MCF 10A (cell line): ENCODE data around the gene KHK. TPM values are rescaled to one million over a fixed set of nuclear protein-coding genes. Genes with fewer than 3 reads are reported as not detected.

Source experiments
- BruUV-seq: library from RNA; stranded (reverse); fragments of 400-500 nt; replicated peaks from 2 replicates; lab custom pipeline; 2021; lab: Mats Ljungman, UMichigan
- CTCF ChIA-PET: fragments of 300-600 bp; sonication (Branson Sonifier 250); formaldehyde crosslinking; extraction: SDS; loops from one replicate; lab custom pipeline; 2021; ENCODE audit warnings: antibody characterized with exemption, inconsistent platforms; lab: Yijun Ruan, JAX
- POLR2A ChIA-PET: fragments of 300-600, 350-650 bp; sonication (Branson Sonifier 250); formaldehyde crosslinking; extraction: SDS; loops from one replicate; lab custom pipeline; 2020; ENCODE audit warnings: antibody characterized with exemption, inconsistent platforms; lab: Yijun Ruan, JAX
- DNase-seq: peaks from one replicate; pipeline ENCODE4 v3.0.0-alpha.2; 2018; ENCODE audit not compliant: unreplicated experiment
- H3K27ac Mint-ChIP-seq: one replicate; pipeline ENCODE4 v1.8.0; 2022; ENCODE audit warnings: mild to moderate bottlenecking, low read depth, mixed read lengths; ENCODE audit not compliant: unreplicated experiment
- H3K27me3 Mint-ChIP-seq: one replicate; pipeline ENCODE4 v1.8.0; 2022; ENCODE audit warnings: mixed read lengths; ENCODE audit not compliant: insufficient read depth, unreplicated experiment
- H3K36me3 Mint-ChIP-seq: one replicate; pipeline ENCODE4 v1.8.0; 2022; ENCODE audit warnings: mild to moderate bottlenecking, moderate library complexity, mixed read lengths; ENCODE audit not compliant: insufficient read depth, unreplicated experiment
- H3K4me1 Mint-ChIP-seq: one replicate; pipeline ENCODE4 v1.8.0; 2022; ENCODE audit warnings: mixed read lengths; ENCODE audit not compliant: insufficient read depth, unreplicated experiment
- H3K4me3 Mint-ChIP-seq: one replicate; pipeline ENCODE4 v1.8.0; 2022; ENCODE audit warnings: mild to moderate bottlenecking, moderate library complexity, mixed read lengths; ENCODE audit not compliant: unreplicated experiment
- H3K9me3 Mint-ChIP-seq: one replicate; pipeline ENCODE4 v1.8.0; 2022; ENCODE audit warnings: mixed read lengths; ENCODE audit not compliant: unreplicated experiment
- intact Hi-C: fragments of 100-400 bp; cut with micrococcal nuclease; formaldehyde crosslinking; loops from 2 replicates; pipeline ENCODE4 v1.14.1; 2022
- total RNA-seq: library from RNA; stranded (reverse); gene quantifications from 2 replicates; pipeline ENCODE4 v1.2.3, GENCODE V29; 2022
- TF ChIP-seq, protein P1 (sequence below): fragments of 200-600 bp; IDR thresholded peaks from one replicate; pipeline ENCODE4 v1.8.0; 2022; ENCODE audit warnings: antibody characterized with exemption, mild to moderate bottlenecking; ENCODE audit not compliant: unreplicated experiment

Gene KHK
- total RNA-seq, 1 experiment from 2014 or later: 2.6 TPM

- peaks cover 21% of the 10 kb centered on the region for H3K36me3 Mint-ChIP-seq
- no peak overlapping the region for H3K27ac Mint-ChIP-seq
- BruUV-seq: no TSS peak
- peaks cover 11% of the 10 kb centered on the region for H3K4me1 Mint-ChIP-seq
- ChIA-PET POLR2A (interaction anchor here (0.6 kb wide), 1 partner anchor 85 kb away, joined by 3 read pairs; no protein-coding TSS in a partner anchor), CTCF (interaction anchor here (0.7 to 1.6 kb wide), 3 partner anchors 32 to 171 kb away, joined by 3 to 5 read pairs (median 3); no protein-coding TSS in a partner anchor)
- intact Hi-C loops: loop anchor here (5.0 kb wide), 1 partner anchor 61 kb away; no protein-coding TSS in a partner anchor
- H3K27me3 Mint-ChIP-seq: no peaks in the 10 kb centered on the region
- no peaks in the 10 kb centered on the region for H3K9me3 Mint-ChIP-seq
- TF ChIP-seq, protein P1, sequence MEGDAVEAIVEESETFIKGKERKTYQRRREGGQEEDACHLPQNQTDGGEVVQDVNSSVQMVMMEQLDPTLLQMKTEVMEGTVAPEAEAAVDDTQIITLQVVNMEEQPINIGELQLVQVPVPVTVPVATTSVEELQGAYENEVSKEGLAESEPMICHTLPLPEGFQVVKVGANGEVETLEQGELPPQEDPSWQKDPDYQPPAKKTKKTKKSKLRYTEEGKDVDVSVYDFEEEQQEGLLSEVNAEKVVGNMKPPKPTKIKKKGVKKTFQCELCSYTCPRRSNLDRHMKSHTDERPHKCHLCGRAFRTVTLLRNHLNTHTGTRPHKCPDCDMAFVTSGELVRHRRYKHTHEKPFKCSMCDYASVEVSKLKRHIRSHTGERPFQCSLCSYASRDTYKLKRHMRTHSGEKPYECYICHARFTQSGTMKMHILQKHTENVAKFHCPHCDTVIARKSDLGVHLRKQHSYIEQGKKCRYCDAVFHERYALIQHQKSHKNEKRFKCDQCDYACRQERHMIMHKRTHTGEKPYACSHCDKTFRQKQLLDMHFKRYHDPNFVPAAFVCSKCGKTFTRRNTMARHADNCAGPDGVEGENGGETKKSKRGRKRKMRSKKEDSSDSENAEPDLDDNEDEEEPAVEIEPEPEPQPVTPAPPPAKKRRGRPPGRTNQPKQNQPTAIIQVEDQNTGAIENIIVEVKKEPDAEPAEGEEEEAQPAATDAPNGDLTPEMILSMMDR: no peak
- DNase-seq: no peak
- no peak overlapping the region for H3K4me3 Mint-ChIP-seq
Measured at GRCh38 chr2:27131429-27131828, 44.9 kb downstream of the KHK start.

DNA sequence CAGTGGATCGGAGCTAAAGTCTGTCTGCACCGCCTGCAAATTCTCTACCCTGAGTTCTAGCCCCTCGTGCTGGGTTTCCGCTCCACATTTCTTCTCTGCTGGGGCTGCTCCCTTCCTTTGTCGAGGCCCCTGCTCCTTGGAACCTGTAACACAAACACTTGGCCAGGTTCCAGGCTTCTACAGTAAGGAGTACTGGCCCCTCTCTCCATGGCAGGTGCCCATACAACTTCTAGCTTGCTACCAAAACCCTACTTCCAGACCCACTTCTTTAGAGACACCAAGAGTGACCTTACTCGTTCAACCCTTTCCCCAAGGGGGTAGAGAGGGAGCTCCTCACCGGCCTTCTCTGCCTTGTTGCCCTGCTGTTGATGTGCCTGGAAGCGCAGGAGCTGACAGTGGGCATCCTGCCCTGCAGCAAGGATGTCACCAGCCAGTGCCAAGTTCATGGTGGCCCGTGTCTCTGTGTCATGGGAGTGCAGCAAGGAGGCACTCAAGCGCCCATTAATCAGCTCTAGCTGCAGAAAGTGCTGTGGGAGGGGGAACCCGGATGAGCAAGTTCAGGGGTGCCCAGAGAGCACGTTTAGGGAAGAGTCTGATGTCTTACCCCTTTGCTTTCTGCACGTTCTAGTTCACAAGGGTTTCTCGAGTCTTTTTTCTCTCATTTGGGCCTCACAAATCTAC is 46.8 kb downstream of the KHK start:
- TF ChIP-seq, protein P1: no peak
- intact Hi-C loops: loop anchor here (5.0 kb wide), 1 partner anchor 59 kb away; no protein-coding TSS in a partner anchor
- Mint-ChIP-seq H3K27ac (peak overlapping the region; percentile 92), H3K4me3 (peak overlapping the region; percentile 91), H3K36me3 (peaks cover 22% of the 10 kb centered on the region), H3K27me3 (no peaks in the 10 kb centered on the region), H3K9me3 (no peaks in the 10 kb centered on the region), H3K4me1 (peaks cover 11% of the 10 kb centered on the region)
- BruUV-seq: TSS peak; percentile 49
- DNase-seq: no peak
- ChIA-PET CTCF (interaction anchor here (0.6 to 1.8 kb wide), 18 partner anchors 10 to 171 kb away, joined by 3 to 8 read pairs (median 3); partner anchors contain the start of gene ABHD1), POLR2A (interaction anchor here (0.5 to 2.5 kb wide), 8 partner anchors 9 to 223 kb away, joined by 3 to 20 read pairs (median 8); partner anchors contain the start of genes ABHD1, ATRAID, CAD and GTF3C2)

- BruUV-seq: no TSS peak
- intact Hi-C loops: loop anchor here (5.0 kb wide), 1 partner anchor 58 kb away; no protein-coding TSS in a partner anchor
- DNase-seq: peak; percentile 96
- Mint-ChIP-seq H3K27me3 (no peaks in the 10 kb centered on the region), H3K4me3 (peak within 1 kb of the TSS; percentile 91), H3K27ac (peak within 1 kb of the TSS; percentile 92), H3K4me1 (peaks cover 11% of the 10 kb centered on the region), H3K36me3 (peaks cover 19% of the 10 kb centered on the region), H3K9me3 (no peaks in the 10 kb centered on the region)
- TF ChIP-seq, protein P1: no peak
- ChIA-PET POLR2A (interaction anchor here (0.6 to 2.5 kb wide), 16 partner anchors 10 to 222 kb away, joined by 3 to 20 read pairs (median 4); partner anchors contain the start of genes ABHD1, ATRAID, CAD and GTF3C2), CTCF (interaction anchor here (0.6 to 1.8 kb wide), 14 partner anchors 11 to 1675 kb away, joined by 3 to 8 read pairs (median 4); partner anchors contain the start of gene ABHD1)
Measured at GRCh38 chr2:27133905-27134780, 47.6 kb downstream of the KHK start, which contains the start of gene PREB. PREB (minus strand) TSS chr2:27134636; CDS start chr2:27134421, 215 bp downstream.
